T-cell (primary cell): ENCODE data around the gene FGF11. TPM values are rescaled to one million over a fixed set of nuclear protein-coding genes. Genes with fewer than 3 reads are reported as not detected.
A peak's percentile ranks its signal among the peaks of the same experiment; 100 is the strongest.
"Not testable (repeated sequence)": the region's sequence is repeated elsewhere in the genome, so short reads cannot be mapped to it uniquely, and the experiment has no call there.

ENCODE experiments used
- ATAC-seq, 4 experiments: fragments of 200-7000 bp in 3 of 4; fragments of 150-1000 bp in 1 of 4; cut with Tn5 transposase; replicated peaks in 1 of 4; 1 replicate in 3 of 4; 2 replicates in 1 of 4; pipeline ENCODE4 v1.10.0; 2021; ENCODE audit warnings: moderate library complexity in 3 of 4, mild to moderate bottlenecking in 2 of 4, moderate number of reproducible peaks in 1 of 4
- CTCF ChIA-PET, 2 donors: fragments of 300-600 bp; sonication (Branson Sonifier 250); formaldehyde crosslinking; loops; one replicate each; lab custom pipeline; 2022; ENCODE audit warnings: antibody characterized with exemption in 2 of 2; lab: Charles Lee
- POLR2A ChIA-PET, 2 donors: fragments of 300-600 bp; sonication (Branson Sonifier 250); formaldehyde crosslinking; loops; one replicate each; lab custom pipeline; 2022; ENCODE audit warnings: antibody characterized with exemption in 2 of 2; lab: Charles Lee
- DNase-seq, 35 experiments: peaks; one replicate each; pipeline versions ENCODE4 v3.0.0 to v3.0.0-alpha.2; 2013 to 2023
- H3K27ac ChIP-seq: one replicate; pipeline ENCODE4 v1.5.1; 2013; ENCODE audit warnings: low read length
- H3K27me3 ChIP-seq, 2 experiments: replicated peaks in 1 of 2; 1 replicate in 1 of 2; 2 replicates in 1 of 2; pipeline versions ENCODE4 v1.6.1 to v1.7.0; 2013; ENCODE audit warnings: low read length in 1 of 2, mixed read lengths in 1 of 2; ENCODE audit not compliant: control insufficient read depth in 2 of 2, insufficient read depth in 2 of 2; ENCODE audit errors: extremely low read depth in 1 of 2
- H3K36me3 ChIP-seq, 2 donors: 1 replicate in 1 of 2; 2 replicates in 1 of 2; pipeline versions ENCODE4 v1.6.1 to v1.7.0; 2013; ENCODE audit warnings: low read length in 1 of 2; ENCODE audit not compliant: control insufficient read depth in 2 of 2, insufficient read depth in 1 of 2; ENCODE audit errors: extremely low read depth in 1 of 2
- H3K4me1 ChIP-seq, 2 experiments: 1 replicate in 1 of 2; 2 replicates in 1 of 2; pipeline versions ENCODE4 v1.6.1 to v1.7.0; 2013; ENCODE audit warnings: low read length in 2 of 2, mixed read lengths in 1 of 2; ENCODE audit not compliant: insufficient read depth in 2 of 2, control insufficient read depth in 1 of 2; ENCODE audit errors: extremely low read depth in 1 of 2
- H3K4me3 ChIP-seq, 2 donors: 1 replicate in 1 of 2; 2 replicates in 1 of 2; pipeline versions ENCODE4 v1.5.1 to v1.7.0; 2013; ENCODE audit warnings: mild to moderate bottlenecking in 2 of 2, low read length in 1 of 2, moderate library complexity in 1 of 2; ENCODE audit not compliant: control insufficient read depth in 1 of 2; ENCODE audit errors: extremely low read depth in 1 of 2
- H3K9me3 ChIP-seq: 2 replicates; pipeline ENCODE4 v1.7.0; 2013
- H3K27ac Mint-ChIP-seq, 2 donors: one replicate each; pipeline ENCODE4 v1.8.0; 2020 to 2021; ENCODE audit warnings: mild to moderate bottlenecking in 2 of 2, mixed read lengths in 2 of 2
- H3K27me3 Mint-ChIP-seq, 2 donors: one replicate each; pipeline ENCODE4 v1.8.0; 2021 to 2022; ENCODE audit warnings: mixed read lengths in 2 of 2
- H3K36me3 Mint-ChIP-seq: one replicate; pipeline ENCODE4 v1.8.0; 2021; ENCODE audit warnings: mixed read lengths
- H3K4me1 Mint-ChIP-seq, 3 donors: one replicate each; pipeline ENCODE4 v1.8.0; 2020 to 2022; ENCODE audit warnings: mixed read lengths in 3 of 3, mild to moderate bottlenecking in 1 of 3
- H3K4me3 Mint-ChIP-seq, 3 donors: one replicate each; pipeline ENCODE4 v1.8.0; 2020 to 2022; ENCODE audit warnings: mild to moderate bottlenecking in 3 of 3, mixed read lengths in 3 of 3, moderate library complexity in 3 of 3
- H3K9me3 Mint-ChIP-seq, 3 donors: one replicate each; pipeline ENCODE4 v1.8.0; 2020 to 2022; ENCODE audit warnings: mixed read lengths in 3 of 3
- WGBS: methylation state at CpG from one replicate; pipeline ENCODE4 v1.1.5; 2013; ENCODE audit warnings: missing lambda C conversion rate; ENCODE audit not compliant: insufficient coverage; 5-methylcytosine and 5-hydroxymethylcytosine counted together
- total RNA-seq, 35 experiments: library from RNA in 6 of 35; stranded (reverse) in 6 of 35; fragments of 120-200 nt in 1 of 35; gene quantifications; one replicate each; pipeline versions ENCODE4 v1.2.1 to v1.2.4 and lab custom pipeline; 2013 to 2026

Gene FGF11
- total RNA-seq, 5 donors from 2014 or later (not counting 1 experiment from before 2014, with no cell fraction given) = 2.4 to 4.2 (median 3.3) TPM

- H3K4me1 ChIP-seq = peaks cover 18 to 49% of the 10 kb centered on the region in 2 experiments
- peaks cover 35 to 63% (median 61%) of the 10 kb centered on the region in 3 donors for H3K4me1 Mint-ChIP-seq
- DNase-seq = no peak
- 66% methylated on average over 2 of the region's 2 CpGs for WGBS
- no peaks in the 10 kb centered on the region for H3K9me3 ChIP-seq
- POLR2A ChIA-PET = interaction anchor here in 1 of 2 donors (0.7 kb wide), 1 partner anchor 11 kb away, joined by 5 read pairs; no protein-coding TSS in a partner anchor
- H3K36me3 ChIP-seq = peaks cover 5 to 16% of the 10 kb centered on the region in 2 donors
- no peak overlapping the region for H3K27ac ChIP-seq
- H3K4me3 Mint-ChIP-seq = peak overlapping the region in 1 of 3 donors; percentile 22
- peaks cover 4% of the 10 kb centered on the region for H3K36me3 Mint-ChIP-seq
- H3K9me3 Mint-ChIP-seq = no peaks in the 10 kb centered on the region
- no peaks in the 10 kb centered on the region for H3K27me3 ChIP-seq
- H3K27me3 Mint-ChIP-seq = no peaks in the 10 kb centered on the region
- CTCF ChIA-PET = interaction anchor here in 1 of 2 donors (0.6 kb wide), 1 partner anchor 23 kb away, joined by 3 read pairs; no protein-coding TSS in a partner anchor
- peak overlapping the region; percentile 68 to 82 for H3K27ac Mint-ChIP-seq
- peak in 1 of 4 experiments; percentile 32 for ATAC-seq
- H3K4me3 ChIP-seq = no peak overlapping the region
These were observed 32.4 kb downstream of the FGF11 start for GRCh38 chr17:7471729-7472128.

- not testable (repeated sequence) for ATAC-seq
- H3K4me1 Mint-ChIP-seq = peaks cover 48 to 72% (median 71%) of the 10 kb centered on the region in 3 donors
These were observed 35.5 kb downstream of the FGF11 start for GRCh38 chr17:7474767-7475166.

DNA sequence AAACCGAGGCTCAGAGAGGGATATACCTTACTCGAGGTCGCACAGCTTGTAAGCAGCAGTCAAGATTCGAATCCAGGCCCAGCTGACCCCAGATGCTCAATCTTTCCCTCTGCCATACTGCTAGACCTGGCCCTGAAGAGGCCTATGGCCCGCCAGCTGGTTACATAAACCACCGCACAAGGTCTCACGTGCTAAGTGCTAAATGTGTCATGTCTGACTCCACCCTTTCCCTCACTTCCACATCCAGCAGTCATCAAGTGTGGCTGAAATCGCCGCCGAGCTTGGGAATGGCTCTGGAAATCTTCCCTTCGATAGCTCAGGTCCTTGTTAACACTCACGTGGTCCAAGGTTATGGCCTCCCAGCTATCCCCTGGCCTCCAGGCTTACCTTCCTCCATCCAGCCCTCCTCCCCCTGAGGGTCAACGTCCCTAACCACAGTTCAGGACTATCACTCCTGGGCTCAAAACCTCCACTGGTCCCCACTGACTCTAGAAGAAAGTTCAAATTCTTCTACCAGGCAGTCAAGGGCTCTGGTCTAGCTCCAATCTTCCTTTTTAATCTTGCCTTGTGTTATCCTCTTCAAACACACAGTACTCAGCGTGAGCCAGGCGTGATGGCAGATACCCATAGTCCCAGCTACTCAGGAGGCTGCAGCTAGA is 36.6 kb downstream of the FGF11 start:
- Histone ChIP-seq H3K4me1 (peaks cover 24 to 70% of the 10 kb centered on the region in 2 experiments), H3K27me3 (no peaks in the 10 kb centered on the region), H3K9me3 (no peaks in the 10 kb centered on the region), H3K4me3 (no peak overlapping the region), H3K27ac (peak overlapping the region; percentile 53), H3K36me3 (peaks cover 0 to 3% of the 10 kb centered on the region in 2 donors)
- 79% methylated on average over 11 of the region's 15 CpGs for WGBS
- DNase-seq (peak in 6 of 35 experiments; percentile 16 to 41 (median 30)), ATAC-seq (no peak)
- H3K27me3 Mint-ChIP-seq = no peaks in the 10 kb centered on the region
- CTCF ChIA-PET = interaction anchor here (0.6 to 0.9 kb wide), 4 partner anchors 12 to 211 kb away, joined by 3 to 4 read pairs (median 3); partner anchors contain the start of gene TP53 (in 1 of the 2)
- H3K9me3 Mint-ChIP-seq = no peaks in the 10 kb centered on the region
- H3K27ac Mint-ChIP-seq = peak overlapping the region; percentile 89 to 96
- POLR2A ChIA-PET = interaction anchor here (0.5 to 0.8 kb wide), 4 partner anchors 11 to 93 kb away, joined by 3 to 5 read pairs (median 4); no protein-coding TSS in a partner anchor
- H3K36me3 Mint-ChIP-seq = no peaks in the 10 kb centered on the region
- peaks cover 56 to 77% (median 76%) of the 10 kb centered on the region in 3 donors for H3K4me1 Mint-ChIP-seq
- peak overlapping the region in 2 of 3 donors; percentile 92 to 96 for H3K4me3 Mint-ChIP-seq

More at GRCh38 chr17:7474767-7475166, 35.5 kb downstream of the FGF11 start:
- CTCF ChIA-PET = interaction anchor here in 1 of 2 donors (0.9 kb wide), 1 partner anchor 13 kb away, joined by 3 read pairs; no protein-coding TSS in a partner anchor
- H3K27ac Mint-ChIP-seq = peak overlapping the region in 1 of 2 donors; percentile 22
- H3K27me3 Mint-ChIP-seq, H3K4me3 ChIP-seq, H3K4me3 Mint-ChIP-seq, H3K36me3 Mint-ChIP-seq, DNase-seq, H3K27me3 ChIP-seq, H3K27ac ChIP-seq, POLR2A ChIA-PET, H3K9me3 Mint-ChIP-seq, H3K36me3 ChIP-seq, H3K9me3 ChIP-seq: not testable (repeated sequence)
- WGBS = 98% methylated on average over 6 of the region's 8 CpGs
- peaks cover 23 to 59% of the 10 kb centered on the region in 2 experiments for H3K4me1 ChIP-seq

GRCh38 chr17:7476494-7476893 is 37.2 kb downstream of the FGF11 start:
- Mint-ChIP-seq H3K36me3 (no peaks in the 10 kb centered on the region), H3K4me3 (peak overlapping the region; percentile 3 to 96 (median 92)), H3K27ac (peak overlapping the region; percentile 89 to 96), H3K9me3 (no peaks in the 10 kb centered on the region), H3K4me1 (peaks cover 59 to 78% (median 76%) of the 10 kb centered on the region in 3 donors), H3K27me3 (no peaks in the 10 kb centered on the region)
- peak overlapping the region; percentile 88 for H3K27ac ChIP-seq
- H3K9me3 ChIP-seq = no peaks in the 10 kb centered on the region
- POLR2A ChIA-PET = interaction anchor here (0.6 to 1.1 kb wide), 3 partner anchors 9 to 92 kb away, joined by 3 read pairs; no protein-coding TSS in a partner anchor
- CTCF ChIA-PET = interaction anchor here in 1 of 2 donors (0.9 kb wide), 1 partner anchor 21 kb away, joined by 4 read pairs; no protein-coding TSS in a partner anchor
- peaks cover 0 to 3% of the 10 kb centered on the region in 2 donors for H3K36me3 ChIP-seq
- 29% methylated on average over 2 of the region's 3 CpGs for WGBS
- no peaks in the 10 kb centered on the region for H3K27me3 ChIP-seq
- H3K4me1 ChIP-seq = peaks cover 22 to 75% of the 10 kb centered on the region in 2 experiments
- H3K4me3 ChIP-seq = peak overlapping the region in 1 of 2 donors; percentile 17
- DNase-seq (no peak), ATAC-seq (no peak)

DNA sequence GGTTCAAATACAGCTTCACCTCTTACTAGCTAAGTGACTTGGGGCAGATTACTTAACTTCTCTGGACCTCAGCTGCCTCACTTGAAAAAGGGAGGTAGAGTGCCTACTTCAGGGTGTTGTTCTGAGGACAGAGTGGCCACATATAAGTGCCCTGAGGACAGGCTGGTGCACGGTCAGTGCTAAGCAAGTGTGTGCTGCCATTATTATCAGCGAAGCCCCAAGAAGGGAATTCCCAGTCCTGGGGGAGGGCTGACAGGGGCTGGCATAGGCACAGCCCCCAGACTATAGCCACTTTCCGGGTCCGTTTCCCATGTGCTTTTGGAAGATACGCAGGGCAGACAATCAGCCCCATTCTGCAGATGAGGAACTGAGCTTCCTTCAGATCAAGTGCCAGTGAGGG is 37.6 kb downstream of the FGF11 start:
- CTCF ChIA-PET = no interaction called here
- no peaks in the 10 kb centered on the region for H3K9me3 ChIP-seq
- H3K4me3 Mint-ChIP-seq = peak overlapping the region; percentile 92 to 96 (median 95)
- H3K27me3 ChIP-seq = no peaks in the 10 kb centered on the region
- DNase-seq (no peak), ATAC-seq (no peak)
- POLR2A ChIA-PET = interaction anchor here (0.5 to 1.1 kb wide), 3 partner anchors 8 to 99 kb away, joined by 3 to 6 read pairs (median 4); no protein-coding TSS in a partner anchor
- no peaks in the 10 kb centered on the region for H3K36me3 Mint-ChIP-seq
- peaks cover 0 to 3% of the 10 kb centered on the region in 2 donors for H3K36me3 ChIP-seq
- H3K9me3 Mint-ChIP-seq = no peaks in the 10 kb centered on the region
- H3K27ac ChIP-seq = peak overlapping the region; percentile 88
- peaks cover 59 to 78% (median 76%) of the 10 kb centered on the region in 3 donors for H3K4me1 Mint-ChIP-seq
- H3K4me3 ChIP-seq = peak overlapping the region in 1 of 2 donors; percentile 81
- H3K27me3 Mint-ChIP-seq = no peaks in the 10 kb centered on the region
- peaks cover 18 to 76% of the 10 kb centered on the region in 2 experiments for H3K4me1 ChIP-seq
- peak overlapping the region; percentile 89 to 96 for H3K27ac Mint-ChIP-seq
- WGBS = 94% methylated on average over 5 of the region's 5 CpGs
